ENCODE data around the gene FKBP7.

DNA sequence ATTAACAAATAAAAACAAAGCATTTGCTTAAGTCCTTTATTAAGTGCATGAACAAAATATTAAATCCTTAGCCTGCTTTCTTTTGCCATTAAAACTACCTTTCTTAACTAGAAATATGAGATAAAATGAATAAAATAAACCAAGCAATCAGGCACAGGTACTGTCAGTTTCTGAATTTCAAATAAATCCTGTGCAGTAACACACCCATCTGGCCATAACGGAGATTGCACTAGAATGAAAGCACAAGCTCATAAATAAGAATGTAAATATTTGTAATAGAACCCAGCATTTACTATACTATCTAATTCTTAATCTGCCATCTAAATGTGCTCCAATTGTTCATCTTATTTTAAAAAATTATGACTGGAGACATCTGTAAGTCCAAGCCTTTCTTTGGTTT lies 59.3 kb downstream of the FKBP7 start:
- TF ChIP-seq CTCF (IDR thresholded peaks at IDR 0.05) (no peak), POLR2A (IDR thresholded peaks at IDR 0.05) (no peak)

Data from tibial nerve (tissue), 3 donors.